ENCODE data around the gene FHOD1. TPM values are rescaled to one million over a fixed set of nuclear protein-coding genes. Genes with fewer than 3 reads are reported as not detected.

Gene FHOD1
- total and polyA plus RNA-seq, 12 donors = 11.6 to 71.1 (median 19.1) TPM

DNA sequence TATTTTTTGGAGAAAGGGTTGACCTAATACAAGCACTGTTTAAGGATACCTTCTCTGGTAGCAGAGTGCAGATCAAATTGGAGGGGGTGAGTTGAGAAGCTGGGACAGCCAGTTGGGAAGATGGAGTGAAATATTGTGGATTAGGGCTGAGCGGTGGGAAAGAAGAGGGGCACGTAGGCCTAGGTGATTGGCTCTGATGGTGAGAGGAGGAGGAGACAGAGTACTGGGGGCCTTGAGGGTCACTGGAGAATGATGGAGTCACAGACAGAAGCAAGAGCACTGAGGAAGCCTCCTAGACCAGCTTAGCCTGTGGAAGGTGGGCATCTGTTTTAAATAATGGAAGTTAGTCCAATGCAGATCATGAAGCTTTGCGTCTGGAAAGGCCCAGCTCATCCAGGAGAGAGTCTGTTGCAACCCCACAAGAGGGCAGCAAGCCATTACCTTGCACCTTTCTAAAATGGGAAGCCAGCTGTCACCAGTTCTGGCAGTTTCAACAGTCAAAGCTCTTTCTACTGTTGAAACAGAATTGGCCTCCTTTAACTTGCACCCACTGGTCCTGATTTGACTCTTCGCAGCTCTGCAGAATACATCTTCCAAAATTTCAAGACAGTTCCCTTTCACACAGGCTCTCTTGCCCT, 13.3 kb upstream of the FHOD1 start:
- no peaks in the 10 kb centered on the region for H3K9me3 ChIP-seq
- DNase-seq (no peak), ATAC-seq (peak; percentile 27 to 85 (median 70))
- peak; percentile 26 to 68 (median 58) for TF ChIP-seq CTCF (IDR thresholded peaks at IDR 0.05)
- no peak overlapping the region for H3K4me3 ChIP-seq
- peaks cover 0 to 5% (median 0%) of the 10 kb centered on the region in 7 donors for H3K27me3 ChIP-seq
- peaks cover 0 to 8% (median 0%) of the 10 kb centered on the region in 9 donors for H3K4me1 ChIP-seq
- H3K36me3 ChIP-seq = no peaks in the 10 kb centered on the region
- H3K27ac ChIP-seq = no peak overlapping the region
- 58 to 64% methylated on average over 4 of the region's 4 CpGs for WGBS, 2 donors
- intact Hi-C loops (cut with DNase I) = loop anchor here in 3 of 10 donors (5.0 to 10.0 kb wide), 3 partner anchors 134 to 144 kb away; partner anchors contain the start of gene TPPP3 (in 1 of the 3)

GRCh38 chr16:67259705-67260104, 12.4 kb upstream of the FHOD1 start:
- no peak overlapping the region for H3K27ac ChIP-seq
- H3K27me3 ChIP-seq = no peaks in the 10 kb centered on the region
- peaks cover 0 to 8% (median 0%) of the 10 kb centered on the region in 9 donors for H3K4me1 ChIP-seq
- TF ChIP-seq CTCF (IDR thresholded peaks at IDR 0.05) = no peak
- ATAC-seq = no peak
- DNase-seq = no peak
- WGBS, 2 donors = 95 to 96% methylated on average over 12 of the region's 12 CpGs
- no peaks in the 10 kb centered on the region for H3K9me3 ChIP-seq
- intact Hi-C loops (cut with DNase I) = loop anchor here in 3 of 10 donors (5.0 to 10.0 kb wide), 3 partner anchors 135 to 145 kb away; partner anchors contain the start of gene TPPP3 (in 1 of the 3)
- H3K4me3 ChIP-seq = no peak overlapping the region
- H3K36me3 ChIP-seq = no peaks in the 10 kb centered on the region

GRCh38 chr16:67258161-67258835, 11.0 kb upstream of the FHOD1 start:
- no peak for DNase-seq
- intact Hi-C loops (cut with DNase I) = no loop called here

More at GRCh38 chr16:67258161-67258835, 11.0 kb upstream of the FHOD1 start:
- H3K36me3 ChIP-seq = no peaks in the 10 kb centered on the region
- WGBS, 2 donors = 82 to 88% methylated on average over 11 of the region's 11 CpGs
- H3K27me3 ChIP-seq = no peaks in the 10 kb centered on the region
- no peak for TF ChIP-seq CTCF (IDR thresholded peaks at IDR 0.05)
- peaks cover 0 to 8% (median 0%) of the 10 kb centered on the region in 9 donors for H3K4me1 ChIP-seq
- H3K4me3 ChIP-seq = no peak overlapping the region
- no peaks in the 10 kb centered on the region for H3K9me3 ChIP-seq
- ATAC-seq = no peak
- H3K27ac ChIP-seq = no peak overlapping the region
